GM19035 (cell line): ENCODE results near the gene PSMA7.
"Not testable (repeated sequence)": the region's sequence is repeated elsewhere in the genome, so short reads cannot be mapped to it uniquely, and the experiment has no call there.

Experiments used
- ATAC-seq: cut with Tn5 transposase; IDR thresholded peaks from one replicate; pipeline ENCODE4 v1.9.1; 2021; ENCODE audit not compliant: unreplicated experiment

The PSMA7 gene

DNA sequence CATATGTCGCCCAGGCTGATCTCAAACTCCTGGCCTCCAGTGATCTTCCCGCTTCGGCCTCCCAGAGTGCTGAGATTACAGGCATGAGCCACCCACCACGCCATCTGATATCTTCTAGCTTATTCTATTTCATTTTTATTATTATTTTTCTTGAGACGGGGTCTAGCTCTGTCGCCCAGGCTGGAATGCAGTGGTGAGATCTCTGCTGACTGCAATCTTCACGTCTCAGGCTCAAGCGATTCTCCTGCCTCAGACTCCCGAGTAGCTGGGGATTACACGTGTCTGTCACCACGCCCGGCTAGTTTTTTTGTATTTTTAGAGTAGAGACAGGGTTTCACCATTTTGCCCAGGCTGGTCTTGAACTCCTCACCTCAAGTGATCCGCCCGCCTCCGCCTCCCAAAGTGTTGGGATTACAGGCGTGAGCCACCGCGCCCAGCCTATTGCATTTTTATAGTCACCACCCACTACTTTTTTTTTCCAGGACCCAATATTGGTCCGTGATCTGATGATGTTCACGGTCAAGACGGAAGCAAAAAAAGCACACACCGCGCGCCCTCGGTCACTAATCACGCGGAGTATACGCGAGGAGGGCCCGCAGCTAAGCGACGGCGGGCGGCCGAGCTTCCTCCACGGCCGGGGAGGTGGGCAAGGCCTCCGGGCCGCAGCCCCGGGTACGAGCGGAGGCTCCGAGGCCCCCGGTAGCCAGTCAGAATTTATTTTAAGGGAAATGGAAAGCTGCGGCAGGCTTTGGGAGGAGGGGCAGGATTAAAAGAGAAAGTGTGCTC is 22.0 kb downstream of the PSMA7 start:
- ATAC-seq, result peak; percentile 13

DNA sequence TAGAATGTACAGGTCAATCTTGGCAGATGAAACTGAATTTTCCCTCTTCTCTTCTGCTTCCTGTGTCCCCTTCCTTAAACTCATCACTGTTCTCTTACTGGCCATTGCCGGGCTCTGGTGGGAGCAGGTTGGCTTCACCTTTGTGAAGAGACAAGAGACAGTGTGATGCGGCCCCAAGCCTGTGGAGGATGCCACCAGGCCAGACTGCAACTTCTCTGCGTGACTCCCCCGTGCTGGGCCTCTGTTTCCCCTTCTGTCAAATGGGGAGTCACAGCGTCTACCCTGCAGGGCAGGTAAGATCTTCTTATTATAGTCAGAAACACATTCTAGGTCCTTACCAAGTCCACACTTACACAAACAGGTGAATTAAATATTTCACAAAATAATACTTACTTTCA is 22.8 kb downstream of the PSMA7 start:
- no peak for ATAC-seq

GRCh38 chr20:62119591-62120364 is 23.4 kb downstream of the PSMA7 start:
- ATAC-seq, result no peak

DNA sequence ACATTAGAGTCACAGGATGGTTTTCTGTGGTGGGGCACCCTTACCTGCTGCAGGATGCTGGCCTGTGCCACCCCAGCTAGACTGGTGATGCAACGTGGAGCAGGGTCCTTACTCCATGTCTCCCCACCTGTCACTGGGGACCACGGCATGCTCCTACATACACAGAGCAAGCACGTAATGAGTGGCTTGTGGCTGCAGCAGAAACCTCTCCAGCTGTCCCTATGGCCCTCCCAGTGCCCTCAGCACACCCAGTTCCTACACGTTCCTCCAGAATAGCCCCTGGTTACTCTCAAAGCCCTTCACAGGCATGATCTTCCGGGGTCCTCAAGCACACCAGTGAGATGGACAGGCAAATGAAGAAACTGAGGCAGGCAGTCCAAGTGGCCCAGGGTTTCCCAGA is 24.1 kb downstream of the PSMA7 start:
- no peak for ATAC-seq

DNA sequence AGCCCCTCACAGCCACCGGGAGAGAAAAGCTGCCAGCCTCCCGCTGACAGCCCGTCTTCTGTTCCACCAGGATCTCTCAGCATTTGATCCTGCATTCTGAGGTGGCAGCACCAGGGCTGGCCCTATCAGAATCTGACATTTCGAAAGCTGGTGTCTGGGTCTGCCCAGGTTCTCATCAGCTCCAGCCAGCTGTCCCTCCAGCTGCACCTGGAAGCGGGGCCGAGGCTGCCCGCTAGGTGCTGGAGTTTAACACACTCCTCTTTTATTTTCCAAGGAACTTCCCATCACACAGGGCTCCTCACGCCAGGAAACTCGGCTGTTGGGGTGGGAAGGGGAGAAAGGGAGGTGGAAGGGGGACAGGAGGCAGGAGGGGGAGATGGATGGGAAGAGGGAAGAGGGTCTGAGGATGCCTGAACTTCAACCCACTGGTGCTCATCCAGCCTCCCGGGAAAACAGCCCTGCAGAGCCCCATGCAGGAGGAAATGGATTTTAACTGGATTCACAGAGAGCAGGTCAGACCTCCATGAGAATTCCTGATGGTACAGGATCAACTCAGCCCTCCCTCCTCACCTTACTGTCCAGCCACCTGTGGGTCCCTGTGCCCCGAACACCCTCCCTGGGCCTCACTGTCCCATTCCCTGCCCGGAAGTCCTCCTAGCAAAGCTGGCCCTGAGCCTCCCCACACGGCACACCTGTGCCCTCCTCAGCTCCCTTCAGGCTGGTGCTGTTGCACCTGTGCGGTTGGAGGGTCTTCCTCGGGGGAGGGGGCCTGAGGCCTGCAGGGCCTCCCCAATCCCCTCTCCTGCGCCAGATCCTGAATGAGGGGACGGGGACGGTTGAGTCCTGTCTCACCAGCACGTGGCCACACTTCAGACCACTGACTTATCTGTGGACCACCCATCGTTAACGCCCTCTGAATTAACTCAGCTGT is 24.8 kb downstream of the PSMA7 start:
- no peak for ATAC-seq

DNA sequence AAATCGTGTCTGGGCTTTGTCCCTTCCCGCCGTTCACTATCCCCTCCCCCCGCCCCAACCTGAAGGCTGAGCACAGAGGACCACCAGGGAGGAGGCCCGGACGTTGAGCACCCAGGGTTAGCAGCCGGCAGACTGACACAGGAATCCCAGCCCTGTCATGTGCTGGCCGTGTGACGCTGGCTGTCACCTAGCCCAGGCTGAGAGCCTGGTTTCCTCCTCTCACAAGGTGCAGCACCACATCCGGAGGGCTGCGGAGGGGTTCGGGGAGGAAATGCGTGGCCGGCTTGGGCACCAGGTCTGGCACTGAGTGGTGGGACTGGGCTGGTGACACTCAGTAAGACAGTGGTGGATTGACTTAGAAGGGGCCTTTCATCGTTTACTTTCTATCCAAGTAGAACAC is 25.5 kb downstream of the PSMA7 start:
- no peak for ATAC-seq

DNA sequence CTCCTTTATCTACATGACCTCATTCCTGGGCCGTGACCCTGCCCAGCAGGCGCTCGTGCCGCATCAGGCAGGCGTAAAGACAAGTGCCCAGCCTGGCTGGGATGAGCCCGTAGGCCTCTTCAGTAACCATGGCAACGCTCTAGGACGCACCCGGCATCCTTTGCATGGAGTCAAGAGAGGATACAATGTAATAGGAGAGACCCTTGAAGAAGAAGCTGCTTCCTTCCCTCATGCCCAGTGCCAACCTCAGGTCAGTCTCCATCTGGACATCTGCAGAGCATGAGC is 25.9 kb downstream of the PSMA7 start:
- ATAC-seq, result no peak

DNA sequence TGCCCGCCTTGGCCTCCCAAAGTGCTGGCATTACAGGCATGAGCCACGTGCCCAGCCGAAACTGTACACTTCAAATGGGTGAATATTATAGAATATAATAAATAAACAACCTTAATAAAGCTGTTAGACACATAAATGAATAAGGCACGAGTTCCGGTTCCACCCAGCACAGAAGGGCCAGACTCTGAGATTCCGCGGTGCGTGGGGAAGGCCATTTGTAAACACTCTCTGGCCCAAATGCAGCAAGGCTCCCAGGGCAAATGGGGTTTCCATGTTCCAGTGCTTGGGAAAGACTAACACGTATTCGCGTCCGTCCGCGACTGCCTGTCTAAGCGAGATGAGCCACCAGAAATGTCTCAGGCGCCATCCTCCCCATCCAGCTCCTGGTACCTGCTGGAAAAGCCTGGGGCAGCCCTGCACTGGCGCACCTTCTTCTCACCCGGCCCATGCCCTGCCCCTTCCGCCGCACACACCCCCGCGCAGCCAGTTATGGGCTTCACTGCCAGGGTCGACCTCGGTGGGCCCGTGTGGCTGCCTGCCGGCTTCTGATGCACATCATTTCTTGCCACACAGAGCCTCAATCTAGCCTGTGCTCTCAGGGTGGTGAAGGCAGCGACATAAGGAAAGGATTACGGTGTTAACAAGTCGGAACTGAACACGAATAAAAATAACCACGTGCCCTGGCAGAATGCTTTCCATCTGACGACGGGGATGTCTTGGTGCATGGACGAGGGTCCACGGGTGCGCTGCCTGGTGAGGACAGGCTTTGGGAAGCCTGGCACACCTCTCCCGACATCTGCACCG is 26.4 kb downstream of the PSMA7 start:
- ATAC-seq, result no peak

- ATAC-seq, result not testable (repeated sequence)
Observed at GRCh38 chr20:62115800-62116407, 27.3 kb downstream of the PSMA7 start.

- ATAC-seq, result no peak
Observed at GRCh38 chr20:62114894-62115293, 28.3 kb downstream of the PSMA7 start.

- no peak for ATAC-seq
Observed at GRCh38 chr20:62112368-62112767, 30.8 kb downstream of the PSMA7 start.

DNA sequence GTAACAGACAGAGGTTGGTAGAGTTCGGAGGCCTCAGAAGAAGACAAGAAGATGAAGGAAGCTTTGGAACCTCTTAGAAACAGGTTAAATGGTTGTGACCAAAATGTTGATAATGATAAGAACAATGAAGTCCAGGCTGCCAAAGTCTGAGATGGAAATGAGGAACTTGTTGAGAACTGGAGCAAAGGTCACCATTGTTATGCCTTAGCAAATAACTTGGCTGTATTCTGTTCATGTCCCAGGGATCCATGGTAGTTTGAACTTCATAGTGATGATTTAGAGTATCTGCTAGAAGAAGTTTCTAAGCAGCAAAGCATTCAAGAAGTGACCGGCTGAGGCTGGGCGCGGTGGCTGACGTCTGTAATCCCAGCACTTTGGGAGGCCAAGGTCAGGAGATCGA is 32.0 kb downstream of the PSMA7 start:
- no peak for ATAC-seq

- no peak for ATAC-seq
Observed at GRCh38 chr20:62105592-62105991, 37.6 kb downstream of the PSMA7 start.

DNA sequence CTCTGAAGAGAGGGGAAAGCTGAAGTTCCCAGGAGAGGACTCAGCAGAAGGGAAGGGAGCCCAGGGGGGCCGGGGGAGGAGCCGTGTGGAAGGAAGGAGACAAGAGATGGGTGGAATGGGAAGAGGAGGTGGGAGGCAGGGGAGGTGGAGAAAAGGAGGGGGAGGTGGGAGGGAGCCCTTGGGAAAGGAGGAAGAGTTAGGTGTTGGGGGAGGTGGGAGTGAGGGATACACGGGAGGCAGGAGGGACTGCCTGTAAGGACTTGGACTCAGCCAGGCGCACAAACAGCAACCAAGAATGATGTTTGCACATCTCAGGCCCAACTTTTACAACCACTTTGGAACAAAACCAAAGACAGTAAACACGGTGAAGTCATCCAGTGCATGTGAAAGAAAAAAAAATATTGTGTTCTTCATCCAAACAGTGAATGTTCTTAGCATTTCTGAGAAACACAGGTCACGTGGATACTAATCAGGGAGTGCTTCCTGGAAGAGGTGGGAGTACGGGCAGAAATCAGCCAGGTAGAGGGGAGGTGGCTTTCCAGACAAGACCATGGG is 38.3 kb downstream of the PSMA7 start:
- ATAC-seq, result no peak

DNA sequence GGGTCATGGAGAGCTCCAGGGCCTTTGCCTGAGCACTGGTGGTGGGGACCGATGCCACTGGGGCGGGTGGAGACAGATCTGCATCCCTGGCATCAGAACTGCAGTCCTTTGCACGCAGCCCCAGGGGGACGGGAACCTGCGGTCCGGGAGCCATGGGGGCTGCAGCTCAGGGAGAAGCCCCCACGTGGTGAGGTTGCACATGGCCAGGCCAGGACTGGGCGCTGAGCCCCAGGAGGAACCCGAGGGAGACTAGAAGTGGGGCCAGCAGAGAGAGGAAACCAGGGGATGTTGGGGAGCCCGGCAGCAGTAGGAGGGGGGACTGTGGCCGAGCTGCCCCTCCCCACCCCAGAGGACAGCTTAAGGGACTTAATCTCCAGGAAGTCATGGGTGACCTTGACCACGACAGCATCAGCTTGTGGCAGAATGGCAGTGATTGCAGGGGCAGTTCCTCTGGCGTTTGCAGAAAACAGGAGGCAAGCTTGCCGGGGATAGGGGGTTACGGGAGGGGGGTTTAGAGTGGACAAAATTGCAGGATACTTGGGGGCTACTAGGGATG is 38.9 kb downstream of the PSMA7 start:
- no peak for ATAC-seq

GRCh38 chr20:62103508-62104233 is 39.5 kb downstream of the PSMA7 start:
- ATAC-seq, result no peak

GRCh38 chr20:62101078-62101477 is 42.1 kb downstream of the PSMA7 start:
- no peak for ATAC-seq

DNA sequence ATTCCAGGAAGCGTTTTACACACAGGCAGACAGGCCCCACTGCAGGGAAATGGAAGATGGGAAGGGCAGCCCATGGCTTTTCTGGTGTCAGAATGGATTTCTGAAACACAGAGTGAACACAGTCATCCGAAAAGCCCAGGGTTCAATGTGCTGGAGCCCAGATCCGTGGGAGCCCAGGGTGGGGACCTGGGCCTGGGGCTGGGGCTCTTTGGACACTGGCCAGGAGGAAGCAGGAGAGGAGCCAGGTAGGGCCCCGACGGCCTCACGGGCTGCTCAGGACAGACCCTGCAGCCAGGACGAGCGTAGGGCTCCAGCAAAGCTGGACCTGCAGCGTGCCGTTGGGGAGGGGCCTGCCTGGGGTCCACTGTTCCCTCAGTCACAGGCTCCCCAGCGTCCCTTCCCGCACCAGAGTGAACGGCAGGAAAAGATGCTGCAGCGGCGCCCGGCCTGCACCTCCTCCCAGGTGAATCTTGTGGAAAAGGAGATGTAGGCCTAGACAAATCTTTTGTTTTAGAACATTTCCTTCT is 45.2 kb downstream of the PSMA7 start:
- ATAC-seq, result no peak
